Stomach smooth muscle (tissue), 2 donors: ENCODE results near the gene NLGN1.

Source experiments
- H3K27ac ChIP-seq: one replicate; pipeline ENCODE4 v1.7.0; 2013; ENCODE audit warnings: mild to moderate bottlenecking, low read length, inconsistent platforms
- H3K27me3 ChIP-seq, 2 donors: one replicate each; pipeline ENCODE4 v1.7.0; 2013; ENCODE audit warnings: low read length in 2 of 2; ENCODE audit not compliant: insufficient read depth in 2 of 2, control insufficient read depth in 1 of 2
- H3K36me3 ChIP-seq, 2 donors: one replicate each; pipeline ENCODE4 v1.7.0; 2013; ENCODE audit warnings: low read length in 2 of 2; ENCODE audit not compliant: control insufficient read depth in 2 of 2, insufficient read depth in 2 of 2
- H3K4me1 ChIP-seq: one replicate; pipeline ENCODE4 v1.7.0; 2013; ENCODE audit warnings: low read length; ENCODE audit not compliant: control insufficient read depth, insufficient read depth
- H3K4me3 ChIP-seq, 2 donors: one replicate each; pipeline ENCODE4 v1.7.0; 2013; ENCODE audit warnings: low read length in 2 of 2
- H3K9ac ChIP-seq, 2 donors: one replicate each; pipeline ENCODE4 v1.7.0; 2013; ENCODE audit warnings: low read length in 2 of 2, mild to moderate bottlenecking in 1 of 2
- H3K9me3 ChIP-seq, 2 donors: one replicate each; pipeline ENCODE4 v1.7.0; 2013; ENCODE audit warnings: low read length in 2 of 2; ENCODE audit not compliant: control insufficient read depth in 2 of 2
- donor health status: healthy.
- donor health status: Pancreatic carcinoma.

The NLGN1 gene

DNA sequence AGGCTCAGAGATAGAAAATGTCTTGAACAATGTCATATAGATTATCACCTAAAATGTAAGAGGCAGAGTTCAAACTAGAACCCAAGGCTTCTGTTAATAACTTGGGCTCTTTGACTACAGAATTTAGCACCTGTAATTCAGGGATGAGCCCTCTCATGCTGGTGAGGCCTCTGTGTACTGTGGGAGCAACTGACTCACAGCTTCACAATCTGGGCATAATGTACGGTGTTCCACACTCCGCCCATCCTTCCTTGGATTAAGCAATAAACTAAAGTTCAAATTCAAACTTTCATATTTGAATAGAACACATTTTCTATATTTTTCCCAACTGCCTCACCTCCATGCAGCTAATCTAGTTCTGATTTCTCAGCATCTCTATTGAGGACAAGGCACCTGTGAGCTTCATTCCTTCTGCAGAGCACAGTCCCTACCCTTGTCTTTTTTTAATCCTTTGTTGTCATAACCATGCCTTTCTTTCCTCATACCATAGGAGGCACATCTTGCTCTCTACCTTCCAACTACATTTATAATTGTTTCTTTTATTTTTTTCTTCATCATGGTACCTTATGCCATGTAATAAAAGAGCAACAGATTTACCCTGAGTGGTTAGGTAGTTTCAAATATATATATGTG, 392.1 kb downstream of the NLGN1 start:
- no peaks in the 10 kb centered on the region for H3K9me3 ChIP-seq
- H3K27ac ChIP-seq, result no peak overlapping the region
- H3K4me1 ChIP-seq, result no peaks in the 10 kb centered on the region
- no peaks in the 10 kb centered on the region for H3K36me3 ChIP-seq
- no peak overlapping the region for H3K4me3 ChIP-seq
- H3K27me3 ChIP-seq, result no peaks in the 10 kb centered on the region
- H3K9ac ChIP-seq, result no peak overlapping the region

DNA sequence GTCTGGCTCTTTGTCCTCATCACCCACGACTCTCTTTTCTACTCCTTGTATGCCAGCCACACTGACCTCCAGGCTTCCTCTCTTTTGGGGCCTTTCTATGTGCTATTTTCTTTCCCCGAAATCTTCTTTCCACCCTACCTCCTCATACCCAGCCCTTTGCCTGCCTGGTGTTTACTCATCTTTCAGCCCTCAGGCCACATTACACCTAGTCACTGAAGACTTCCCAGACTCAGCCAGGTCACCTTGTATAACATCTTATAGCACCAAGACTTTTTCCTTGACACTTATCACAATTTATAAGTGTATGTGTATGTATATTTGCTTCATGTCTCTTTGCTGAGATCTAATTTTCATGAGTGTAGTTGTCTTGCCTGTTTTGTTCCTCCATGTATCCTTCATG, 396.4 kb downstream of the NLGN1 start:
- H3K9ac ChIP-seq, result no peak overlapping the region
- no peaks in the 10 kb centered on the region for H3K4me1 ChIP-seq
- H3K4me3 ChIP-seq, result no peak overlapping the region
- no peaks in the 10 kb centered on the region for H3K9me3 ChIP-seq
- H3K27me3 ChIP-seq, result no peaks in the 10 kb centered on the region
- H3K36me3 ChIP-seq, result no peaks in the 10 kb centered on the region
- H3K27ac ChIP-seq, result no peak overlapping the region

DNA sequence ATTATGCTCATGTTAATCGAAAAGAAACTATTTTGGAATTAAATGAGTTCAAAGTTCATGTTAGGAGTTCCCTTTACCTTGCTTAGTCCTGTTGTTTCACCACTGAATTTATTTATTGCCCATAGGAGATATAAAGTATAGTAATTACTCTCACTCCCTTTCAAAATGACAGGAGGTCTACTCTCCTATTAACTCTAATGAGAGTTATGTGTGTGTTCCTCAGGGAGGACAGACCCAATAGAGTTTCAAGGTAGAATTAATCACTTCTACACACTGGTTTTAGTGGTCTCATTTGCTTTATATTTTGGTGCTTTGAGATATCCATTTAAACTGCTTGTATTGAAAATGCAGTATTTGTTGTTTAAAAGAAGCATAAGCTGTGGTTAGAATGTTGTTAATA, 398.9 kb downstream of the NLGN1 start:
- H3K27ac ChIP-seq, result no peak overlapping the region
- no peak overlapping the region for H3K4me3 ChIP-seq
- no peaks in the 10 kb centered on the region for H3K27me3 ChIP-seq
- no peak overlapping the region for H3K9ac ChIP-seq
- H3K36me3 ChIP-seq, result no peaks in the 10 kb centered on the region
- H3K9me3 ChIP-seq, result no peaks in the 10 kb centered on the region
- H3K4me1 ChIP-seq, result no peaks in the 10 kb centered on the region

DNA sequence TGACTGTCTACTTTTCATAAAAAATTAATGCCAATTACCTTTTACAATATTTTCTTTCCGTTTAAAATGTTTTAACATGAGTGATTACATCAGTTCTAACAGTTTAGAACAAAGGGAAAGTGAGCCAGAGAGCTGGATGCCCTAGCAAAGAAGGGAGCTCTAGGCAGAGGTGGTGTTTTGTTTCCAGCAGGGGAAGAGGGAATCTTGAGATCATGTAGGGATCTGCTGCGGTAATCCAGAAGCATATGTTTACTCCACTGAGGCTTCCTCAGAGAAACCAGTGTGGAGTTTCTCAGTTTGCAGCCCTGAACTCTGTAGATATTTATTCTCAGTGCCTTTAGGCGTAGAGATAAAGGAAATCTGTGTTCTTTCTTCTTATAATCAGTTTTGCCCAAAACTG, 399.3 kb downstream of the NLGN1 start:
- Histone ChIP-seq H3K27ac (no peak overlapping the region), H3K27me3 (no peaks in the 10 kb centered on the region), H3K36me3 (no peaks in the 10 kb centered on the region), H3K4me1 (no peaks in the 10 kb centered on the region), H3K9me3 (no peaks in the 10 kb centered on the region), H3K9ac (no peak overlapping the region), H3K4me3 (no peak overlapping the region)

DNA sequence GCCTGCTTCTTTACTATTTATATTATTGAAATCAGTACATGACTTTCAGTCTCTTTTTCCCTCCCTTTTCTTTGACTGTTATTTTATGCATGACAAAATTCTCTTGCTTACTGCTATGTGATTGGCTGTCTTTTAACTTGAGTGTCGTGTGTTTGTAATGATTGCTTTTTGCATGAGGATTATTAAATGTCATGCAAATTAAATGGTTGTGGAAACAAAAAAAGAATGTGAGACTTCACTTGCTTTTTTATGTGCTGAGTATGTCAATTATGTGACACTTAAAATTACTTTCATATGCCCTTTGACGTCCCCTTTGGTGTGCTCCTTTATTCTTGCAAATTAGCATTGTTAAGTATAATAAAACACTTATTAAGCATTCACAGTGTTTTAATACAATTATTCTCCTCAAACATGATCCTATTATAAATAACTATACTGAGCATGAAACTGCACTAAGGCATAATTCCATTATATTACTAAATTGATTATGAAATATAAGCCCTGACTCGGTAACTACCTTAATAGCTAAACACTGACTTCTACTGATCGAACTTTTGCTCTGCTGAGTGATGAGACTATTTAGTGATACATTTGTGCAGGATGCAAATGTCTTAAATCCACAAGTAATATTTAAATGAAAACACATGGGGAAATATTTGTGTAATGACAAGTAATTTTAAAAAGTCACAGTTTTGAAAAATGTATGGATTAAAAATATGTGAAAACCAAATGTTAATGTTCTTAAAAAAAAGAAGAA, 401.7 kb downstream of the NLGN1 start:
- H3K4me1 ChIP-seq, result no peaks in the 10 kb centered on the region
- no peaks in the 10 kb centered on the region for H3K27me3 ChIP-seq
- no peaks in the 10 kb centered on the region for H3K9me3 ChIP-seq
- no peaks in the 10 kb centered on the region for H3K36me3 ChIP-seq
- no peak overlapping the region for H3K27ac ChIP-seq
- H3K4me3 ChIP-seq, result no peak overlapping the region
- H3K9ac ChIP-seq, result no peak overlapping the region

DNA sequence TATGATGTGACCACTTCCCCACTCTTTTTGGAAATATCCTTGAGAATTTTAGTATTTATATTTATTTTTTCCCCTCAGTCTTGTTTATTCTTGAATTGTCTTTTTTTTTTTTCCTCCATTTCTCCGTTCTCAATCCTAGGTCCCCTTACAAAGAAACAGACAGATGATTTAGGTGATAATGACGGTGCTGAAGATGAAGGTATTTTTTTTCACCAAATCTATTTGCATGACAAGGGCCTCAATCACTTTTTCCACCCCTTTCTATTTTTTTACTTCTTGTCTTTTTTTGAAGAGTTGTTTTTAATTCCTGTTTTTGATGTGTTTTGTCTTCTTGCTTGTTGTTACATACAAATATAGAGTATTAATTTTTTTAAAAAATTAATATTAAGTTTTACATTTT, 402.6 kb downstream of the NLGN1 start:
- no peaks in the 10 kb centered on the region for H3K9me3 ChIP-seq
- H3K9ac ChIP-seq, result no peak overlapping the region
- no peaks in the 10 kb centered on the region for H3K4me1 ChIP-seq
- no peaks in the 10 kb centered on the region for H3K27me3 ChIP-seq
- no peak overlapping the region for H3K27ac ChIP-seq
- H3K36me3 ChIP-seq, result no peaks in the 10 kb centered on the region
- no peak overlapping the region for H3K4me3 ChIP-seq

DNA sequence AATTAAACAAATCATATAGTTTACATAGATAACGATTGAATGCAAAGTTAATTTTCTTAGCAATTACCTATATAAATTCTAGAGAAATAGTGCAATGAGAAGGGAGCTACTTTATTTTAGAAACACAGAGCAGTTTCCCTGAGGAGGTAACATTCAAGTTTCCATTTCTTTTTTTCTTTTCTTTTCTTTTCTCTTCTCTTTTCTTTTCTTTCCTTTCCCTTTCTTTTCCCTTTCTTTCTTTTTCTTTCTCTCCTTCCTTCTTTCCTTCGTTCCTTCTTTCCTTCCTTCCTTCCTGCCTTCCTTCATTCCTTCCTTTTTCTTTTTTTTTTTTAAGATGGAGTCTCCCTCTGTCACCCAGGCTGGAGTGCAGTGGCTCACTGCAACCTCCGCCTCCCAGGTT, 417.3 kb downstream of the NLGN1 start:
- Histone ChIP-seq H3K9ac (no peak overlapping the region), H3K36me3 (no peaks in the 10 kb centered on the region), H3K9me3 (no peaks in the 10 kb centered on the region), H3K27ac (no peak overlapping the region), H3K4me3 (no peak overlapping the region), H3K4me1 (no peaks in the 10 kb centered on the region), H3K27me3 (no peaks in the 10 kb centered on the region)

DNA sequence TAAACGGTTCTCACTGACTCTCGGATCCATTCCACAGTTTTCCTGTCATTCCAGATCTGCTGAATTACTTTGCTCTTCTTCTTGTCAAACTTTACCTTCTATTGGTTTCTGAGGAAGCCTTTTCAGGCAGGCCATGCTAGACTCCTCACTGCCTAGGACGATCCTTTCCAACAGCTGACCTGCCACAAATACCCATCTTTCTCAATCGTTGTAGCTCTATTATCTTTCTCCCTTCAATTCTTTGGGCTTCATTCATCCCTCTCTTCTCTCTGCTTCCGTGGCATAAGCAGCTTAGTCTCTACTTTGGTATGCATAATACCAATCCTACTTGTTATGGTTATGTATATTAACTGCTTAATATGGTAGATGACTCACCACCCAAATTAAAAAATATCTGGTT, 421.8 kb downstream of the NLGN1 start:
- Histone ChIP-seq H3K4me1 (no peaks in the 10 kb centered on the region), H3K27ac (no peak overlapping the region), H3K27me3 (no peaks in the 10 kb centered on the region), H3K4me3 (no peak overlapping the region), H3K9me3 (no peaks in the 10 kb centered on the region), H3K9ac (no peak overlapping the region), H3K36me3 (no peaks in the 10 kb centered on the region)

DNA sequence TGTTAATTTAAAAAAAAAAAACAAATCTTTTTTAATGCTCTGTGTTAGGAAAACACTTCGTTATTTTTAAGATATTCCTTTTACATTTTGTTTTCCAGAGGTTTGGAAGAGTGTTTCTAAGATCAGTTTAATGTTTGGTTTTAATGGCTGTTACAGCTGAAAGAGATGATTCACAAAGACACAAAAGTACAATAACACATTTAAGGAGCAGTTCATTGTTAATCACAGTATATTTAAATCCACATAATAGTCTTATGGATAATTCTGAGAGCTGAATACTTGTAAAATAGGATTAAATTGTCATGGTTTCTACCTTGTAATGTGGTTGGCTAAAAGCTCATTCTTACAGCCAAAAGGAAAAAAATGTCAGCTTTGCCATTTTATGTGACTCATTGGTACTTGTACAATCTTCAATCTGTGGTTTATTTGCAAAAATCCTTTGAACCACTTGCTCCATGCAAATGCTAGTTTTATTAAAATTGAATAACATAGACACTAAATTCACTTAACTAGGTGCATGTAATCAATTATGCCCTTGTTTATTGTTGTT, 426.4 kb downstream of the NLGN1 start:
- H3K4me1 ChIP-seq, result no peaks in the 10 kb centered on the region
- H3K4me3 ChIP-seq, result no peak overlapping the region
- no peaks in the 10 kb centered on the region for H3K36me3 ChIP-seq
- no peaks in the 10 kb centered on the region for H3K27me3 ChIP-seq
- no peak overlapping the region for H3K27ac ChIP-seq
- no peak overlapping the region for H3K9ac ChIP-seq
- H3K9me3 ChIP-seq, result no peaks in the 10 kb centered on the region

DNA sequence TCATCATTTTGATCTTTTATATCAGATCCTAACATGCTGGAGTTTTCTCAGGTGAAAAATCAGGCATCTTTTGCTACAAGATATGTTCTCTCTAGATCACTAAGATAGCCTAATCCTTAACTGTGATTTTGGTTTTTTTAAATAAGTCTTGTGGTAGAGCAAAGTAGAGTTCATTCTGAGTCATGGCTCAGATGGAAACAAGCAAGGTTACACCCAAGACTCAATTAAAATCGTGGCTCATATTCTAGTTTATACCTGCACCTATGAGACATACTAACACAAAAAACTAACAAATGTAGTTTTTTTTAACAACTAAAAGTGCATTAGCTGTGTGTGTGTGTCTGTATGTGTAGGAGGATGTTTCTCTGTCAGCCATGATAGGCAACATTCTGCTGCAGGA, 428.2 kb downstream of the NLGN1 start:
- H3K36me3 ChIP-seq, result no peaks in the 10 kb centered on the region
- no peak overlapping the region for H3K27ac ChIP-seq
- no peaks in the 10 kb centered on the region for H3K27me3 ChIP-seq
- no peaks in the 10 kb centered on the region for H3K4me1 ChIP-seq
- H3K9me3 ChIP-seq, result no peaks in the 10 kb centered on the region
- H3K9ac ChIP-seq, result no peak overlapping the region
- H3K4me3 ChIP-seq, result no peak overlapping the region

DNA sequence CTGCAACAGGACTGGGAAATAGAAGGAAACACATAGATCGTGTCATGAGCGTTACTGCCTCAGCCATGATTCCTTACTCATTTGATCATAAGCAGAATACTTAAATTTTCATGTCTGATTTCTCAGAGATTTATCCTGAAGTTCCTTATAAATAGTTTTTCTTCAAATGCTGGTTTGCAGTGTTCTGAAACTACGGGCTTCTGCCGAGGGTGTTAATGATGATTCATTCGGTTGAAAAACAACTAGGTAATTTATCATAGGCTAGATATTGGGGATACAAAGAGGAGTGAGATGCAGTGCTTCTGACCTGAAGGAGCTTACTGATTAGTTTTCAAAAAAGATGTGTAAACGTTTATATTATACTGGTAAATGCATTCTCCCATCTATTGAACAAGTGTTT, 428.9 kb downstream of the NLGN1 start:
- H3K27me3 ChIP-seq, result no peaks in the 10 kb centered on the region

More for the DNA sequence above, 428.9 kb downstream of the NLGN1 start:
- Histone ChIP-seq H3K36me3 (no peaks in the 10 kb centered on the region), H3K27ac (no peak overlapping the region), H3K4me3 (no peak overlapping the region), H3K4me1 (no peaks in the 10 kb centered on the region), H3K9ac (no peak overlapping the region), H3K9me3 (no peaks in the 10 kb centered on the region)
